K562 (cell line): Measurements from ENCODE around the gene PPP1R14B. TPM values are rescaled to one million over a fixed set of nuclear protein-coding genes. Genes with fewer than 3 reads are reported as not detected.

ENCODE experiments used
- ARID3B ChIP-seq: fragments of 250-450 bp; sonication (Bioruptor Pico); IDR thresholded peaks from 2 replicates; pipeline ENCODE4 v1.4.0; 2020; ENCODE audit warnings: borderline replicate concordance
- CREB3L1 ChIP-seq: fragments of 450-650 bp; IDR thresholded peaks from 2 replicates; pipeline ENCODE4 v1.6.1; 2014; ENCODE audit warnings: low read depth, mild to moderate bottlenecking, moderate library complexity, borderline replicate concordance
- E2F3 ChIP-seq: fragments of 250-450 bp; sonication (Bioruptor Pico); IDR thresholded peaks from 2 replicates; pipeline ENCODE4 v1.4.0; 2020; ENCODE audit warnings: mild to moderate bottlenecking
- KLF1 ChIP-seq: fragments of 450-650 bp; IDR thresholded peaks from 2 replicates; pipeline ENCODE4 v1.6.1; 2016; ENCODE audit warnings: missing genetic modification characterization, missing compliant biosample characterization
- LARP7 ChIP-seq: fragments of 450-650 bp; IDR thresholded peaks from 2 replicates; pipeline ENCODE4 v1.6.1; 2016
- MAZ ChIP-seq, 2 experiments: fragments of 450-650 bp in 1 of 2; sonication (generic) in 1 of 2; formaldehyde crosslinking; IDR thresholded peaks in 1 of 2; conservative IDR thresholded peaks in 1 of 2; 2 replicates each; pipeline versions ENCODE4 v1.4.0 to v1.5.0; 2020; ENCODE audit warnings: mild to moderate bottlenecking in 1 of 2, missing genetic modification reagents in 1 of 2
- NFIC ChIP-seq: fragments of 450-650 bp; IDR thresholded peaks from 2 replicates; pipeline ENCODE4 v1.6.1; 2017; ENCODE audit warnings: mild to moderate bottlenecking, inconsistent platforms
- NR2C2 ChIP-seq, 2 experiments: fragments of 200-800 bp in 1 of 2; sonication (Bioruptor generic) in 1 of 2; sonication (generic) in 1 of 2; formaldehyde crosslinking in 1 of 2; IDR thresholded peaks; 2 replicates each; pipeline versions ENCODE4 v1.6.1 to v1.8.0; 2016 to 2022; ENCODE audit warnings: mild to moderate bottlenecking in 1 of 2, missing compliant biosample characterization in 1 of 2, missing genetic modification characterization in 1 of 2, missing genetic modification reagents in 1 of 2
- PBX2 ChIP-seq, 2 experiments: IDR thresholded peaks in 1 of 2; conservative IDR thresholded peaks in 1 of 2; 2 replicates each; pipeline ENCODE4 v1.6.1; 2016; ENCODE audit warnings: low read depth in 2 of 2, mild to moderate bottlenecking in 1 of 2, missing compliant biosample characterization in 1 of 2, missing genetic modification characterization in 1 of 2, moderate library complexity in 1 of 2
- POLR2B ChIP-seq: fragments of 450-650 bp; IDR thresholded peaks from 2 replicates; pipeline ENCODE4 v1.6.1; 2018; ENCODE audit warnings: low read depth; ENCODE audit not compliant: partially characterized antibody
- RBM22 ChIP-seq: fragments of 200-400 bp; formaldehyde crosslinking; IDR thresholded peaks from 2 replicates; pipeline ENCODE4 v1.6.1; 2018; ENCODE audit warnings: low read length, low read depth; ENCODE audit not compliant: poor library complexity, severe bottlenecking
- RHOXF2B ChIP-seq: fragments of 250-450 bp; sonication (Bioruptor Pico); conservative IDR thresholded peaks from 2 replicates; pipeline ENCODE4 v1.5.1; 2021
- TEAD1 ChIP-seq, 2 experiments: fragments of 450-650 bp in 1 of 2; sonication (generic) in 1 of 2; formaldehyde crosslinking; IDR thresholded peaks; 2 replicates each; pipeline versions ENCODE4 v1.4.0 to v1.8.0; 2020 to 2022; ENCODE audit warnings: mild to moderate bottlenecking in 2 of 2, missing genetic modification reagents in 1 of 2
- U2AF1 ChIP-seq: fragments of 200-400 bp; formaldehyde crosslinking; optimal IDR thresholded peaks from 2 replicates; pipeline ENCODE3; 2017; ENCODE audit warnings: mild to moderate bottlenecking, low read depth, low read length, moderate library complexity
- YY1 ChIP-seq, 3 experiments: IDR thresholded peaks; 2 replicates each; pipeline ENCODE4 v1.6.1; 2011; ENCODE audit warnings: low read length in 2 of 3, mild to moderate bottlenecking in 2 of 3, moderate library complexity in 2 of 3, borderline replicate concordance in 1 of 3, control low read depth in 1 of 3, low read depth in 1 of 3; ENCODE audit not compliant: insufficient read depth in 3 of 3, insufficient replicate concordance in 2 of 3, control insufficient read depth in 1 of 3, insufficient read length in 1 of 3; ENCODE audit errors: extremely low read depth in 1 of 3
- polyA plus RNA-seq, 8 experiments: library from polyadenylated mRNA; depleted of rRNA in 4 of 8; stranded (reverse) in 5 of 8; unstranded in 3 of 8; fragments of >200 nt; fragmentation: Nextera tagmentation in 2 of 8; fragmentation: Illumina TruSeq in 1 of 8; extraction: Ambion mirVana in 2 of 8; extraction: Trizol in 1 of 8; gene quantifications; 2 replicates each; pipeline versions ENCODE4 v1.2.1 to v1.2.3, GENCODE V29; 2011 to 2014; ENCODE audit warnings: inconsistent platforms in 1 of 8, missing spikeins in 1 of 8
- total RNA-seq, 7 experiments: library from RNA; depleted of rRNA in 6 of 7; stranded (reverse); fragments of >200 nt in 6 of 7; fragmentation: Illumina TruSeq in 2 of 7; extraction: Trizol in 2 of 7; gene quantifications; 2 replicates each; pipeline versions ENCODE4 v1.2.1 to v1.2.3, GENCODE V29; 2011 to 2021; ENCODE audit warnings: low replicate concordance in 1 of 7

The PPP1R14B gene
- total and polyA plus RNA-seq, 9 of the 15 experiments (the other 6 are each of a cell fraction or from before 2014, with no cell fraction given): 7.7 to 566 (median 212) TPM

GRCh38 chr11:64241491-64242374, 5.0 kb downstream of the PPP1R14B start (continued):
- peak; percentile 82 for TF ChIP-seq PBX2 (CRISPR knock-in tag; IDR thresholded peaks at IDR 0.05; ENCODE audit: low read depth)
- TF ChIP-seq PBX2 (tag; conservative IDR thresholded peaks at IDR 0.05; ENCODE audit: low read depth): peak; percentile 90
- TF ChIP-seq LARP7: no peak
- TF ChIP-seq TEAD1 (CRISPR knock-in tag; IDR thresholded peaks at IDR 0.05): peak in 1 of 2 experiments; percentile 48; a peak in 1 of 4 replicates
- peak; percentile 64 for TF ChIP-seq POLR2B
- TF ChIP-seq KLF1: peak; percentile 38; the same call in 1 of the 2 replicates
- TF ChIP-seq MAZ (CRISPR knock-in tag; conservative IDR thresholded peaks at IDR 0.05 in 1 of 2, IDR thresholded peaks at IDR 0.05 in 1 of 2): peak; percentile 53 to 79
- peak; percentile 21; the same call in 1 of the 2 replicates for TF ChIP-seq NFIC
- TF ChIP-seq ARID3B (CRISPR knock-in tag): no peak
- 0 out of 2 replicates have a peak, but pooled peaks have one; percentile 4 for TF ChIP-seq CREB3L1
- peak; percentile 82 for TF ChIP-seq RBM22
- TF ChIP-seq YY1 (IDR thresholded peaks at IDR 0.05; ENCODE audit: borderline replicate concordance in 1 of 3, control insufficient read depth in 1 of 3, extremely low read depth in 1 of 3, insufficient read depth in 3 of 3, insufficient read length in 1 of 3, insufficient replicate concordance in 2 of 3, low read depth in 1 of 3, low read length in 2 of 3): peak; percentile 60 to 93 (median 86)
- 0 out of 2 replicates have a peak, but pooled peaks have one; percentile 32 for TF ChIP-seq NR2C2 (CRISPR knock-in tag; IDR thresholded peaks at IDR 0.05)
- no peak for TF ChIP-seq NR2C2 (tag; IDR thresholded peaks at IDR 0.05)
- peak; percentile 72 for TF ChIP-seq U2AF1
- 0 out of 2 replicates have a peak, but pooled peaks have one; percentile 6 for TF ChIP-seq E2F3 (CRISPR knock-in tag)
- no peak for TF ChIP-seq RHOXF2B
